Stimulated activated CD4-positive, alpha-beta T cell treated with anti-CD3 and anti-CD28 coated beads, Interleukin-1b, Interleukin-23, amount 100 ng/mL, for 4 hours (primary cell): ENCODE results near the gene SLC25A22.

ENCODE experiments used
- DNase-seq, 2 donors: peaks; one replicate each; pipeline ENCODE4 v3.0.0-alpha.2; 2020; ENCODE audit warnings: low read depth in 2 of 2

SLC25A22 gene

DNA sequence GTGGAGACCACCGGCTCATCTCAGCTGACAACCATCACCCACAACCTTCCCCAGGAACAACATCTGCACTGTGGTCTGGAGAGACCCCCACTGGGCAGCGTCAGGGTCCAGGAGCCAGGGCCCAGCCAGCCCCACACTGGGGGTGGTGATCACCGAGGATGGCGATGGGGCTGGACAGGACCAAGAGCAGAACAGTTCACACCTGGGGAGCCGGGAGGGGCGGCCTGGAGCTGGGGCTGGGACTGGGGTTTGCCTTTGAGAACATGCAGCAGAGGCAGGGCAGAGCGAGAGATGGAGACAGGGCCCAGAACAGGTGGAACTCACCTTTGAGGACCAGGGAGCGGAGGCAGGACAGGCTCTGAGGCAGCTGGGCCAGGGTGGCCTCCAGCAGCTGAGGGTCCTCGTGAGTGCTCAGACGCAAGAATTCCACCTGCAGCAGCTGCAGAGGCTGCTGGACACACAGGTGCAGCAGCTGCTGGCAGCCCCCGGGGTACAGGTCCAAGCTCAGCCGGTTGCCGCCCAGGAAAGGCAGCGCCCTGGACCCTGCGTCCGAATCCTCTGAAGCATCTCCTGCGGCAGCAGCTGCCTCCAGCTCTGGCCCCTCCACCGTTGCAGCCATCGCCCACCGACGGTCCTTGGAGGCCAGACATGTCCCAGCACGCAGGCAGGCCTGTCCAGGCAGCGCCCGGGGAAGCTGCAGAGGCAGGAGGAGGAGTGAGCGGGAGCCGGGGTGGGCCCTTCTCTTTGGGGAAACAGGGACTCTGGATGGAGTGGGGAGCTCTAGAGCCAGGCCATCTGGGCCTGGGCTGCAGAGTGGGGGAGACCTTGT lies 5.9 kb upstream of the SLC25A22 start:
- DNase-seq: no peak

DNA sequence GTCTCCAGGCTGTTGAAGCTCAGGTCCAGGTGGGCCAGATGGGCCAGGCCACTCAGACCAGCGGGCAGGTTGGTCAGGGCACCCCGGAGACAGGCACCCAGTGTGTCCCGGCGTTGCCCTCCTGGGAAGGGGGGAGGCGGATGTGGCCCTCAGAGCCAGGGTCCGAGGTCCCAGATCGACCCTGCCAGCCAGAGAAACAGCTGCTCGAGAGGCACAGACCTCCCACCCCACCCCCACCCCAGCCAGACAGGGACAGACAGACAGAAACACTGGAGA lies 5.3 kb upstream of the SLC25A22 start:
- no peak for DNase-seq

DNA sequence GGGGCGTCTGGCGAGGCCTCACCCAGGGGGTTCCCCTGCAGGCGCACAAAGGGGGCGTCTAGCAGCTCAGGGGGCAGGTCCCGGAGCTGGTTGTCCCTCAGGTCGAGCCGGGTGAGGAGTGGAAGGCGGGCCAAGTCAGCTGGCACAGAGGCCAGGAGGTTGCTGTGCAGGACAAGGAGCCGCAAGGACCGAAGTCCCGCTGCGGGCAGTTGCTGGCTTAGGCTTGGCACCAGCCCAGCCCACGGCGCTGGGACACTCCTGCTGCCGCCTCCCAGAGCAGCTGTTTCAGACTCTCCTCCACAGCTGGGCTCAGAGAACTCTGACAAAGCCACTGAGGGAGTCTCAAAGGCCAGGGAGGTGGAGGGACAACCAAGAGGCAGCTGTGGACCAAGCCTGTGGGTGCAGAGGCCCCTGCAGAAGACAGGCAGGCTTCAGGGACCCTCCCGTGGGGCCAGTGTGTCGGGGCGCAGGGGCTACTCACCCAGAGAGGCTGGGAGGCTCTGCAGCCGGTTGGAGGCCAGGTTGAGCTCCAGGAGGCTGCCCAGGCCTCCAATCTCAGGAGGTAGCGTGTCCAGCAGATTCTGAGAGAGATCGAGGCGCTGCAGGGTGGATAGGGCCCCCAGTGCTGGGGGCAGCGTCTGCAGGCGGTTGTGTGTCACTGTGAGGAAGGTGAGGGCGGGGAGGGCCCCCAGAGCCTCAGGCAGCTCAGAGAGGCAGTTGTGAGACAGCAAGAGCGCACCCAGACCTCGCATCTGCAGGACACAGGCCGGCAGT lies 4.8 kb upstream of the SLC25A22 start:
- DNase-seq: no peak

DNA sequence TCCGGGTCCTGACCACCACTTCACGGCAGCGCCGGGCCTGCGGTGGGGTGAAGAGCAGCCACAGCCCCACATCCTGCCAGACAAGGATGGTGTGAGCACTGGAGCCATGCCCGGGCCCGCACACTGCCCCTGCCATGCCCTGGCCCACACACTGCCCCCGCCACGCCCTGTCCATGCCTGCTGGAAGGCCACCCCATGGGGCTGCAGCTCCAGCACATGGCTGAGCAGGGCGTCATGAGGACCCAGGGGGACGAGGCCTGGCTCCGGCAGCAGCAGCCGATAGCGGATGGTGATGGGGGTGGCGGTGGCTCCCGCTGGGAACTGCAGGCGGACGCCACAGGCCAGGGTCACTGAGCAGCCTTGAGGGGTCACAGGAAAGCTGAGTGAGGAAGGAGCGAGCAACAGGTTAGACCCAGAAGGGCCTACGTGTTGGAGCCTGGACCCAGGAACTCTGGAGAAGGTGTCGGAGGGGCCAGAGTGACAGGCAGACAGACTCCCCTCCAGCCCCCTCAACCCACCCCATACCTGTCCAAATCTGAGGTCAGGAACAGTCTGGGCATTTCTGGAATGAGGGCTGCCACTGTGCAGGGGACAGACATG lies 4.0 kb upstream of the SLC25A22 start:
- no peak for DNase-seq

GRCh38 chr11:801097-801780 lies 3.2 kb upstream of the SLC25A22 start:
- no peak for DNase-seq

DNA sequence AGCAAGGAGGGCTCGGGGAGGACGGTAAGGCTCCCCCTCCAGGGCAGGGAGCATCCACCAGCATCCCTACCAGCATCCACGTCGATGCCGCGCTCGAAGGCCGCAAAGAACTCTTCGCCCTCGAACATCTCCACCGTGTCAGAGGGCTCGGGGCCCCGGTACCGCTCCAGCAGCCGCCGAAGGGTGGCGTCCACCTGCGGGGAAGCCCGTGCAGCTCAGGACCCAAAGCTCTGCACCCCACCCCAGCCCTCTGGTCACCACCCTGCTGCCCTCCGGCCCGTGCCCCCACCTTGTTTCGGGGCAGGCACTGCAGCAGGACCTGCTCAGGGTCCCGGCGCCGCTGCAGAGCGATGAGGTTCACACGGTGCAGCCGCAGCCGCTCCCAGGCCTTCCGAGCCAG lies 2.4 kb upstream of the SLC25A22 start:
- DNase-seq: no peak

DNA sequence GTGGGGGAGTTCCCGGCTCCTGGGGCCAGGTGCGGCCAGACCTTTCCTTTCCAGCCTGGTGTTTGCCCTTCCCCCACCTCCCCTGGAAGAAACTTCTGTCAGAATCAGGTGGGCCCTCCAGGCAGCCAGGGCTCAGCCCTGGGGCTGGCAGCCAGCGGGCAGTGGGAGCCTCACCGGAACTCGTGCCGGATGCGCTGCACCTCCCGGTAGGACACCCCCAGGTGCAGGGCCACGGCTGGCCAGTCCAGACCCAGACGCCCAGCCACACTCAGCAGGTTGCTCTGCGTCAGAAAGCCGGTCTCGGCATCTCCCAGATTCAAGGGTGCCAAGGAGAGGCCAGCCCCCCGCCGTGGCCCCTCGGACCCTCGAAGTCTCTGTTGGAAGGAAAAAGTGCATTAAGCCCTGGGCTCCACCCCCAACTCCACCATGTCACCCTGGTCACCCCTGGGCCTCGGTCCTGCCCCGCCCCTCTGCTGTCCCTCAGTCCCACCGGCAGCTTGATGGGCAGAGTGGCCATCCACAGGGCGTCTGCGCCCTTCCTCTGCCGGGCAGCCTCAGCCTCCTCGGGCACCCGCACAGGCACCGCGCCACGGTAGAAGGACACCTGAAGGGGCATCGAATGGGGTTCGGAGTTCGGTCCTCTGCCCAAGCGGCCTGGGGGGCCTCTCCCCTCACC lies 1.7 kb upstream of the SLC25A22 start:
- no peak for DNase-seq

GRCh38 chr11:797296-798092 lies 587 bp downstream of the SLC25A22 start:
- peak; percentile 43 to 64 for DNase-seq

- DNase-seq: no peak
These were observed 1.4 kb downstream of the SLC25A22 start for GRCh38 chr11:796565-797295.

DNA sequence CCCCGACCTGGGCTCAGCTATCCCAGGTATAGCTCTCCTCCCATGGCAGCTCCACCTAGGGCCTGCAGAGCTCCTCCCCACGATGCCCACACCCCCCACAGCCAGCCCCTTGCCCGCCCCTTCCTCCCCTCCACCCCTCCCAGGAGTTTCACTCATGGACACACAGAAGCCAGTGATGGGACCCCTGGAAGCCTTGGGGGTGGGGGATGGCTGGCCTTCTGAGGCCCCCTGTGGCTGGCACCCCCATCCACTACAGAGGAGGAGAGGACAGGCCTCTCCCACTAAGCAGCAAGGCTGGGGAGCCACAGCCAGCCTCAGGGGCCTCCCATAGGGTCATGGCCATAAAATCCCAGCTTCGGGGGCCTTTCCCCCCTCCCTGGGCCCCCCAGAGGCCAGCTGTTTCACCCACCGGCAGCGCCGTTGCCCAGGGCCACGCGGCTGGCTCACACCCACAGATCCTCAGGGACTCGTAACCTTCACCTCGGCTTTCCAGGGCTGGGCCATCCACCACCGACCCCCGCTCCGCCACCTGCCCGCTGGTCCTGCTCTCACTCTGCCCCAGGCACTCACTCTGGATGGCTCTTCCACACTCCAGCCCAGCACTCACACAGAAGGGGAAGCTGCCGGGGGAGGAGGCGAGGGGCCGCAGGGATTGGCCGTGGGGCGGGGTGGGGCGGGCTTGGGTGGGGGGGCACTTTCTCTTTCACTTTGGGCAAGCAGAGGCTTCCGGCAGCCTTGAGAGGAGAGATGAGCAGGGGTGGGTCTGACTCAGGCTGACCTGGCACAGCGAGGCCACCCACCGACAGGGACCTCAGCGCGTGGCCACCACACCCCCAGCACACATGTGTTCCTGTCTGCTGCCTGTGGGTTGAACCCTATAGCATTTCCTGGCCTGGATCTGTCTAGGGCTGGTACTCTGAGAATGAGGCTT lies 2.2 kb downstream of the SLC25A22 start:
- peak; percentile 73 for DNase-seq

DNA sequence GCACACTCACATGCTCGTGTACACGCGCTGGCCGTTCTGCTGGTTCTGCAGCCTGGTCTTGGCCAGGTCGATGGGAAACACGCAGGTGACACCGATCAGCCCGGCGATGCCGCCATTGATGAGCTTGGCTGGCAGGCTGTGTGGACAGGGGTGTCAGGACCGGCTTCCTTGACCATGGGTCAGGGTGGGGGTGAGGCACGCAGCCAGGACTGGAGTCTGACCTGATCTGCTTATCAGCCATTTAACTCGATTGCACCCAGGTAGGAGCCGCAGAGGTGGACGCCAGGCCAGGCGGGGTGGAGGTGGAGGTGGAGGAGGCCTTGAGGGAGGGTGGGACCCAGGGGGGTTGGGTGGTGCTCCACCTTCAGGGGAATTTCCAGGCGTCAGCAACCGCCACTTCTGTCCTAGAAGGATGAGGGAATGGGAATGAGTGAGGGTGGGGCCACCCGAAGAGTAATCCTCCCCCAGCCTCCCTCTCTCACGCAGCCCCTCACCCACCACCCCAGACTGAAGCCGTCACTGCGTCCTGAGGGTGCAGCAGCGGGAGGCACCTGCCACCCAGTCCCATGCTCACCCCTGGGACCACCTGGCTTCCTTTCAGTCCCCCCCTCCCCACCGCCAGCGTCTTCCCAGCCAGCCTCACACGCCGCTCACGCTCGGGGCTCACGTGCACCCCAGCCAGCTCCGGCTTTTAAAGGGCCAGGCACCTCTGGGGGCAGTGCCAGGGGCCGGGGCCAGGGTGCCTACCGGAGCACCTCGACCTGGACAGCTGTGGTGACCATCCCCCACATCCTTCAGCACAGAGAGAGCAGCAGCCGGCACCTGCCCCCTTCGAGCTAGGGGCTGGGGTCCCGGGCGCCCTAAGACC lies 3.1 kb downstream of the SLC25A22 start:
- no peak for DNase-seq

DNA sequence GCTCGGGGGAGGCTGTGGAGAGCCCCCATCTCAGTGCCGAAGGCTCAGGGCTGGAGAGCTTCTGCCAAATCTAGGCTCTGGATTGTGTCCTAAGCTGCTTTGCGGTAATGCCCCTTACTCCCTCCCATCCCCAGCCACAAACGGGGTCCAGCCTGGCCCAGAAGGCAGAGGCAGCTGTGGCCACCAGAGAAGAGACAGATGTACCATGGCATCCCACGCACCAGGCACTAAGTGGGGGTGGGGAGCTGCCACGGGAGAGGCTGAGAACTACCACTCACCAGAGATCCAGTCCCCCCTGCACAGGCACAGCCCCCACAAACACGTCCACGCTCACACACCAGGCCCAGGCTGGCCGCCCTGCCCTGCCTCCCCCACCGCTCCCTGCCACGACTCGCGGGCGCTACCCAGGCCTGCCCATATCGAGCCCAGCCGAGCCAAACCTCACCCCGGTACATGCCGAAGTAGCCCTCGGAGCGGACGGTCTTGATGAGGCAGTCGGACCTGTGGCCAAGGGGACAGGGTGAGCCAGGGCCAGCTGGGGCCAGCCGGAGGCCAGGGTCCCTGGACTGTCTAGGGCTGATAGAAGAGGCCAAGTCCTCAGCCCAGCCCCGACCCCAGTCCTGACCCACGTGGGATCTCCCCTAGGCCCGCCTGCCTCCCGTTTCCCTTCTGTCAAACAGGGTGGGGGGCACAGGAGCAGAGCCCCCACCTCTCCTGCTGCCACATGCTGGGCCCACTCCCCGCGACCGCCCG lies 3.9 kb downstream of the SLC25A22 start:
- no peak for DNase-seq

DNA sequence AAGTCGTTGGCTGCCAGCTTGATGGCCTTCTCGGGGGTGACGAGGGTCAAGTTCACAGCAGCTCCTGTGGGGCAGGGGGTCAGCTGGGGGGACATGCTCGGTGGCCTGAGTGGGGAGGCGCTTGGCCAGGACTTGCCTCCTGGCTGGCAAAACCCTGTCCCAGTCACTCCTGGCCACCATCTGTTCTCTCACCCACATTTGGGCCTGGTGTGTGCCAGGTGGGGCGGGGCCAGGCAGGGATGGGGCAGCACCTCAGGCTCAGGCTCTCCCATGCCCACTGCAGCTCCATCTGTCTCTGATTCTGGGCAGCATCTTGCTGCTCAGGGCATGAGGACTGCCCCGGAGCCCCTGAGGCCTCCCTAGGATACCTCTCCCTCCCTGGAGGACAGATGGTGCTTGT lies 4.5 kb downstream of the SLC25A22 start:
- DNase-seq: no peak

DNA sequence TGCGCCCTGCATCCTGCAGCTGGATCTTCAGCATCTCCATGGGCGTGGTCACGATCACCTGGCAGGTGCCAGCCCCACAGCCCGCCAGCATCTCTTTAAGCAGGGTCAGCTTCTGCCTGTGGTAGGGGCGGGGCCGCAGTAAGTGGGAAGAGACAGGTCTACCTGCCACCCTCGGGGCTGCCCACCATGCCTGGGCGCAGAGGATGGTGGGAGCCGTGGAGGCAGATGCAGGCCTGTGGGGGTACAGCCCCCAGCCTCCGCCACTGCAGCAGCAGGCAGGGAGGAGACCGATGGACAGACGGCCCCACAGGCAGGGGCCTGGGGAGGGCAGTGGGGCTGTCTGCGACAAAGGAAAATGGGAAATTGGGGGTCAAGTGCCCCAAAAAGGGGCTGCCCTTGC lies 5.2 kb downstream of the SLC25A22 start:
- DNase-seq: no peak

GRCh38 chr11:792535-792821 lies 5.6 kb downstream of the SLC25A22 start:
- DNase-seq: no peak

GRCh38 chr11:791658-792534 lies 6.2 kb downstream of the SLC25A22 start:
- no peak for DNase-seq
